OCI-LY3 (cell line): ENCODE data around the gene TRAPPC2L.

Experiments used
- H2AFZ ChIP-seq: fragments of 200-600, 300-600 bp; shearing (Covaris generic); 2 replicates; pipeline ENCODE4 v1.6.0; 2014; ENCODE audit warnings: antibody characterized with exemption, low read depth, low read length
- H3K27ac ChIP-seq: fragments of 200-600, 300-600 bp; sonication (generic); 2 replicates; pipeline ENCODE4 v1.5.1; 2014; ENCODE audit warnings: mild to moderate bottlenecking, low read length, moderate library complexity, mixed read lengths
- H3K27me3 ChIP-seq: fragments of 200-600, 300-600 bp; sonication (generic); 2 replicates; pipeline ENCODE4 v1.6.1; 2014; ENCODE audit warnings: low read depth, low read length, mixed read lengths
- H3K36me3 ChIP-seq: fragments of 200-600, 300-600 bp; sonication (generic); replicated peaks from 2 replicates; pipeline ENCODE3; 2014; ENCODE audit warnings: low read depth, low read length, mixed read lengths
- H3K4me1 ChIP-seq: fragments of 300-600, 200-600 bp; sonication (generic); 2 replicates; pipeline ENCODE4 v1.6.1; 2014; ENCODE audit warnings: low read length, mixed read lengths
- H3K4me2 ChIP-seq: fragments of 200-600, 300-600 bp; sonication (generic); 2 replicates; pipeline ENCODE4 v1.6.1; 2014; ENCODE audit warnings: low read length, mixed read lengths
- H3K4me3 ChIP-seq: fragments of 300-600, 200-600 bp; sonication (generic); 2 replicates; pipeline ENCODE4 v1.5.1; 2014; ENCODE audit warnings: antibody characterized with exemption, mild to moderate bottlenecking, low read length, moderate library complexity
- H3K79me2 ChIP-seq: fragments of 300-600, 200-600 bp; shearing (Covaris generic); 2 replicates; pipeline ENCODE4 v1.6.1; 2014; ENCODE audit warnings: mild to moderate bottlenecking, low read length, mixed read lengths
- H3K9ac ChIP-seq: fragments of 300-600, 200-600 bp; shearing (Covaris generic); 2 replicates; pipeline ENCODE4 v1.6.0; 2014; ENCODE audit warnings: mild to moderate bottlenecking, low read length, moderate library complexity
- H3K9me3 ChIP-seq: fragments of 200-600, 300-600 bp; shearing (Covaris generic); 2 replicates; pipeline ENCODE4 v1.6.1; 2014; ENCODE audit warnings: low read length, mixed read lengths; ENCODE audit not compliant: insufficient read depth
- H4K20me1 ChIP-seq: fragments of 200-600, 300-600 bp; sonication (generic); 2 replicates; pipeline ENCODE4 v1.6.1; 2016; ENCODE audit warnings: low read length, mixed read lengths; ENCODE audit not compliant: insufficient read depth
- CTCF ChIP-seq: fragments of 200-600, 300-600 bp; sonication (generic); IDR thresholded peaks from 2 replicates; pipeline ENCODE4 v1.5.1; 2014; ENCODE audit warnings: antibody characterized with exemption, low read length, low read depth
- EZH2phosphoT487 ChIP-seq: fragments of 200-600 bp; shearing (Covaris generic); IDR thresholded peaks from 2 replicates; pipeline ENCODE4 v1.6.1; 2018; ENCODE audit warnings: antibody characterized with exemption, mixed run types, low read depth

Gene TRAPPC2L

GRCh38 chr16:88881007-88881615 lies 24.2 kb downstream of the TRAPPC2L start:
- Histone ChIP-seq H3K4me2 (no peak overlapping the region), H3K27me3 (no peaks in the 10 kb centered on the region), H4K20me1 (no peaks in the 10 kb centered on the region)

GRCh38 chr16:88881675-88882357 lies 24.9 kb downstream of the TRAPPC2L start:
- no peak overlapping the region for H2AFZ ChIP-seq
- no peaks in the 10 kb centered on the region for H3K9me3 ChIP-seq
- H3K79me2 ChIP-seq, result no peaks in the 10 kb centered on the region
- no peaks in the 10 kb centered on the region for H3K27me3 ChIP-seq
- H3K36me3 ChIP-seq, result peaks cover 66% of the 10 kb centered on the region
- H3K4me3 ChIP-seq, result no peak overlapping the region
- H3K4me1 ChIP-seq, result no peaks in the 10 kb centered on the region
- H3K4me2 ChIP-seq, result no peak overlapping the region
- H3K27ac ChIP-seq, result no peak overlapping the region
- TF ChIP-seq EZH2phosphoT487 (no peak), CTCF (no peak)
- no peak overlapping the region for H3K9ac ChIP-seq
- H4K20me1 ChIP-seq, result no peaks in the 10 kb centered on the region

More at GRCh38 chr16:88881007-88881615, 24.2 kb downstream of the TRAPPC2L start:
- Histone ChIP-seq H3K9ac (no peak overlapping the region), H3K9me3 (no peaks in the 10 kb centered on the region), H3K4me3 (no peak overlapping the region), H3K4me1 (no peaks in the 10 kb centered on the region), H3K36me3 (peaks cover 70% of the 10 kb centered on the region), H3K27ac (no peak overlapping the region), H2AFZ (no peak overlapping the region), H3K79me2 (no peaks in the 10 kb centered on the region)
- no peak for TF ChIP-seq CTCF
- no peak for TF ChIP-seq EZH2phosphoT487

GRCh38 chr16:88882358-88883030 lies 25.6 kb downstream of the TRAPPC2L start:
- Histone ChIP-seq H3K36me3 (peaks cover 66% of the 10 kb centered on the region), H3K27me3 (no peaks in the 10 kb centered on the region), H3K27ac (no peak overlapping the region), H3K4me3 (no peak overlapping the region), H3K9ac (no peak overlapping the region), H4K20me1 (no peaks in the 10 kb centered on the region), H3K9me3 (no peaks in the 10 kb centered on the region), H3K4me2 (no peak overlapping the region), H2AFZ (no peak overlapping the region), H3K4me1 (no peaks in the 10 kb centered on the region), H3K79me2 (no peaks in the 10 kb centered on the region)
- no peak for TF ChIP-seq EZH2phosphoT487
- TF ChIP-seq CTCF, result no peak
